Measurements from ENCODE around the gene SMNDC1. TPM values are rescaled to one million over a fixed set of nuclear protein-coding genes. Genes with fewer than 3 reads are reported as not detected.

Gene SMNDC1
- total RNA-seq, 2 experiments from 2014 or later = 40.2 to 48.1 TPM

DNA sequence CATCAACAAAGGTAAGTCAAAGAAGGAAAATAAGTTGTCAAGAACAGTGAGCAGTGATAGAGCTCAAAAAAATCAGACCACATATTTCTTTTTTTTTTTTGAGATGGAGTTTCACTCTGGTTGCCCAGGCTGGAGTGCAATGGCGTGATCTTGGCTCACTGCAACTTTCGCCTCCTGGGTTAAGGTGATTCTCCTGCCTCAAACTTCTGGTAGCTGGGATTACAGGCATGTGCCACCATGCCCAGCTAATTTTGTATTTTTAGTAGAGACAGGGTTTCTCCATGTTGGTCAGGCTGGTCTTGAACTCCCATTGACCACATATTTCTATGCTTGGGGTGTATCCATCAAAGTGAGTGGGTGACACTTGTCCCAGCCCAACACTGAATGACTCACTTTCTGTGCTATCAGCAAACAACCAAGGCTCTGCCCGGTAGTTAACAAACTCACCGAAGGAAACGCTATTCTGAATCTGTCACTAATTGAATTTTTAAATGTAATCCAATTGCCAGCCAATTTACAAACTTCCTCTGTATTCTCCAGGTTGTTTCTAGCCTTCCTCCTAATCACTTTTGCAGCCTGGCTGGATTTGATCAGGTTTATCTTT, 19.6 kb upstream of the SMNDC1 start:
- intact Hi-C loops (cut with DNase I, micrococcal nuclease) = no loop called here
- Histone ChIP-seq H3K9me3 (ENCODE audit: control insufficient read depth in 1 of 2, insufficient read depth in 1 of 2, low read length in 2 of 2) (peaks cover 0 to 8% of the 10 kb centered on the region in 2 experiments), H3K27me3 (ENCODE audit: control insufficient read depth in 1 of 2, insufficient read depth in 2 of 2, low read length in 2 of 2) (no peaks in the 10 kb centered on the region), H3K36me3 (ENCODE audit: insufficient read depth, low read length) (no peaks in the 10 kb centered on the region), H3K4me3 (ENCODE audit: low read length) (no peak overlapping the region), H3K4me1 (ENCODE audit: insufficient read depth, low read length) (no peaks in the 10 kb centered on the region), H3K27ac (ENCODE audit: low read depth in 1 of 2, low read length in 2 of 2) (no peak overlapping the region)
- H3K4me1 Mint-ChIP-seq (ENCODE audit: low read depth) = no peaks in the 10 kb centered on the region
- no peaks in the 10 kb centered on the region for H3K27me3 Mint-ChIP-seq
- H3K9me3 Mint-ChIP-seq = peaks cover 8% of the 10 kb centered on the region
- ATAC-seq (ENCODE audit: poor library complexity) (no peak), DNase-seq (no peak)
- POLR2A ChIA-PET = no interaction called here
- TF ChIP-seq, protein P1, sequence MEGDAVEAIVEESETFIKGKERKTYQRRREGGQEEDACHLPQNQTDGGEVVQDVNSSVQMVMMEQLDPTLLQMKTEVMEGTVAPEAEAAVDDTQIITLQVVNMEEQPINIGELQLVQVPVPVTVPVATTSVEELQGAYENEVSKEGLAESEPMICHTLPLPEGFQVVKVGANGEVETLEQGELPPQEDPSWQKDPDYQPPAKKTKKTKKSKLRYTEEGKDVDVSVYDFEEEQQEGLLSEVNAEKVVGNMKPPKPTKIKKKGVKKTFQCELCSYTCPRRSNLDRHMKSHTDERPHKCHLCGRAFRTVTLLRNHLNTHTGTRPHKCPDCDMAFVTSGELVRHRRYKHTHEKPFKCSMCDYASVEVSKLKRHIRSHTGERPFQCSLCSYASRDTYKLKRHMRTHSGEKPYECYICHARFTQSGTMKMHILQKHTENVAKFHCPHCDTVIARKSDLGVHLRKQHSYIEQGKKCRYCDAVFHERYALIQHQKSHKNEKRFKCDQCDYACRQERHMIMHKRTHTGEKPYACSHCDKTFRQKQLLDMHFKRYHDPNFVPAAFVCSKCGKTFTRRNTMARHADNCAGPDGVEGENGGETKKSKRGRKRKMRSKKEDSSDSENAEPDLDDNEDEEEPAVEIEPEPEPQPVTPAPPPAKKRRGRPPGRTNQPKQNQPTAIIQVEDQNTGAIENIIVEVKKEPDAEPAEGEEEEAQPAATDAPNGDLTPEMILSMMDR (IDR thresholded peaks at IDR 0.05) = no peak
- no peak overlapping the region for H3K4me3 Mint-ChIP-seq
- no peak overlapping the region for H3K27ac Mint-ChIP-seq
- CTCF ChIA-PET = no interaction called here
- H3K36me3 Mint-ChIP-seq (ENCODE audit: low read depth) = no peaks in the 10 kb centered on the region

DNA sequence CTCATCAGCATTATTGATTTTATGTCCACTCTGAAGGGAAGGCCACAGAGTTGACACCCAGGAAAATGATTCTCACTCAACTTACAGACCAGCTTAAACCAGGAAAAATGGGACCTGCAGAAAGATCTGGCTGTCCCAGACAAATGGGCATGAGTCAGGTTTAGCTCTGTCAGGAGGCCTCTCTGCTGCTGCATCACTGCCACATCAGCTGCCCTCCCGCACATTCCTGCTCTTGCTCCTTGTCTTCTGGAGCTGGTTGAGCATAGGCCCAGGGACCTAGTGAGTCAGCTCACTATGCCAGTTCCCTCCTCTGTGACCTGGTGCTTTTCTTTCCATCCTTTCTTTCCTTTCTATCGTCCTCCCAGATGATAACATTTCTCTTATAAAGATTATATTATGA, 18.8 kb upstream of the SMNDC1 start:
- H3K4me1 ChIP-seq (ENCODE audit: insufficient read depth, low read length) = no peaks in the 10 kb centered on the region
- H3K4me3 ChIP-seq (ENCODE audit: low read length) = no peak overlapping the region
- no peaks in the 10 kb centered on the region for H3K36me3 Mint-ChIP-seq (ENCODE audit: low read depth)
- DNase-seq = no peak
- H3K27ac ChIP-seq (ENCODE audit: low read depth in 1 of 2, low read length in 2 of 2) = no peak overlapping the region
- H3K9me3 Mint-ChIP-seq = peaks cover 8% of the 10 kb centered on the region
- ChIA-PET CTCF (interaction anchor here (1.4 kb wide), 1 partner anchor 31 kb away, joined by 3 read pairs; no protein-coding TSS in a partner anchor), POLR2A (no interaction called here)
- H3K27me3 Mint-ChIP-seq = no peaks in the 10 kb centered on the region
- intact Hi-C loops (cut with DNase I, micrococcal nuclease) = no loop called here
- H3K4me1 Mint-ChIP-seq (ENCODE audit: low read depth) = no peaks in the 10 kb centered on the region
- no peak for ATAC-seq (ENCODE audit: poor library complexity)
- TF ChIP-seq, protein P1 (IDR thresholded peaks at IDR 0.05) = no peak
- no peak overlapping the region for H3K4me3 Mint-ChIP-seq
- no peak overlapping the region for H3K27ac Mint-ChIP-seq
- no peaks in the 10 kb centered on the region for H3K27me3 ChIP-seq (ENCODE audit: control insufficient read depth in 1 of 2, insufficient read depth in 2 of 2, low read length in 2 of 2)
- H3K36me3 ChIP-seq (ENCODE audit: insufficient read depth, low read length) = no peaks in the 10 kb centered on the region
- H3K9me3 ChIP-seq (ENCODE audit: control insufficient read depth in 1 of 2, insufficient read depth in 1 of 2, low read length in 2 of 2) = peaks cover 0 to 8% of the 10 kb centered on the region in 2 experiments

DNA sequence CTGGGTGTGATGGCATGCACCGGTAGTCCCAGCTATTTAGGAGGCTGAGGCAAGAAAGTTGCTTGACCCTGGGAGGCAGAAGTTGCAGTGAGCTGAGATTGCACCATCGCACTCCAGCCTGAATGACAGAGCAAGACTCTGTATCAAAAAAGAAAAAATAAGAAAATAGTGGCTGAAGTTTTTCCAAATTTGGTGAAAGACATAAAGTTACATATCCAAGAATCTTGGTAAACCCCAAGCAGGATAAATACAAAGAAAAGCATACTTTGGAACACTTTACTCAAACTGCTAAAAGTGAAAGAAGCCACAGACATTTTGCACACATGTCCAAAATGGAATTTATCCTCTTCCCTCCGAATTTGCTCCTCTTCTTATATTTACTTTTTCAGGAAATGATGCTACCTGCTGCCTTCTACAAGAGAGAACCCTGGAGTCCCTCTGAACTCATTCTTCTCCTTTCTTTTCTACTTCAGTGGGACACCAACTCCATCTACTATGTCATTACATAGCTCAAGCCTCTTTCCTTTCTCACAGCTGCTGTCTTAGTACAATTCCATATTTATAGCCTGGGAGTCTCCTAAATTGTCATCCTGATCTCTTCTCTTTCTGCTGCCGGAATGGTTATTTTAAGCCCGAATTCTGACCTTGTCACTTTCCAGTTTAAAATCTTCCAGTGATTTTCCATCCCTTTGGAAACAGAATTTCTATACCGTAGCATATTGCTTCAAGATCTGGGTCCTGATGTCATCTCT, 17.3 kb upstream of the SMNDC1 start:
- no peak for ATAC-seq (ENCODE audit: poor library complexity)
- no peak for DNase-seq
- peaks cover 0 to 8% of the 10 kb centered on the region in 2 experiments for H3K9me3 ChIP-seq (ENCODE audit: control insufficient read depth in 1 of 2, insufficient read depth in 1 of 2, low read length in 2 of 2)
- Mint-ChIP-seq H3K27me3 (no peaks in the 10 kb centered on the region), H3K4me1 (ENCODE audit: low read depth) (no peaks in the 10 kb centered on the region), H3K27ac (no peak overlapping the region), H3K9me3 (peaks cover 8% of the 10 kb centered on the region), H3K36me3 (ENCODE audit: low read depth) (no peaks in the 10 kb centered on the region), H3K4me3 (no peak overlapping the region)
- ChIA-PET POLR2A (no interaction called here), CTCF (no interaction called here)
- H3K27ac ChIP-seq (ENCODE audit: low read depth in 1 of 2, low read length in 2 of 2) = no peak overlapping the region
- intact Hi-C loops (cut with DNase I, micrococcal nuclease) = no loop called here
- peaks cover 0 to 2% of the 10 kb centered on the region in 2 experiments for H3K27me3 ChIP-seq (ENCODE audit: control insufficient read depth in 1 of 2, insufficient read depth in 2 of 2, low read length in 2 of 2)
- TF ChIP-seq, protein P1 (IDR thresholded peaks at IDR 0.05) = no peak
- H3K4me3 ChIP-seq (ENCODE audit: low read length) = no peak overlapping the region
- H3K36me3 ChIP-seq (ENCODE audit: insufficient read depth, low read length) = no peaks in the 10 kb centered on the region
- H3K4me1 ChIP-seq (ENCODE audit: insufficient read depth, low read length) = no peaks in the 10 kb centered on the region
